Neutrophil (primary cell): ENCODE measurements around the gene C3orf33.
"Not testable (repeated sequence)": the region's sequence is repeated elsewhere in the genome, so short reads cannot be mapped to it uniquely, and the experiment has no call there.

Source experiments
- H3K27ac ChIP-seq: fragments of 200-600 bp; sonication (generic); 2 replicates; pipeline ENCODE4 v1.5.1; 2016; ENCODE audit warnings: mild to moderate bottlenecking, moderate library complexity
- H3K27me3 ChIP-seq: fragments of 200-600 bp; sonication (generic); 2 replicates; pipeline ENCODE4 v1.6.0; 2016; ENCODE audit warnings: mild to moderate bottlenecking
- H3K36me3 ChIP-seq: fragments of 200-600 bp; sonication (generic); 2 replicates; pipeline ENCODE4 v1.5.1; 2017
- H3K4me1 ChIP-seq, 2 experiments: fragments of 200-600 bp in 1 of 2; sonication (generic) in 1 of 2; 1 replicate in 1 of 2; 2 replicates in 1 of 2; pipeline versions ENCODE4 v1.5.1 to v1.6.1; 2013 to 2016; ENCODE audit warnings: low read depth in 1 of 2, low read length in 1 of 2, mild to moderate bottlenecking in 1 of 2, moderate library complexity in 1 of 2; ENCODE audit not compliant: control insufficient read depth in 1 of 2, insufficient read depth in 1 of 2
- H3K4me3 ChIP-seq, 2 experiments: fragments of 200-600 bp in 1 of 2; sonication (generic) in 1 of 2; 1 replicate in 1 of 2; 2 replicates in 1 of 2; pipeline ENCODE4 v1.5.1; 2013 to 2016; ENCODE audit warnings: low read depth in 1 of 2, low read length in 1 of 2, mild to moderate bottlenecking in 1 of 2, moderate library complexity in 1 of 2
- H3K9me3 ChIP-seq: fragments of 200-600 bp; sonication (generic); 2 replicates; pipeline ENCODE4 v1.5.1; 2016
- TF ChIP-seq, protein P1 (sequence below): fragments of 200-600 bp; sonication (generic); IDR thresholded peaks from 2 replicates; pipeline ENCODE4 v1.5.1; 2016; ENCODE audit warnings: antibody characterized with exemption

The C3orf33 gene

DNA sequence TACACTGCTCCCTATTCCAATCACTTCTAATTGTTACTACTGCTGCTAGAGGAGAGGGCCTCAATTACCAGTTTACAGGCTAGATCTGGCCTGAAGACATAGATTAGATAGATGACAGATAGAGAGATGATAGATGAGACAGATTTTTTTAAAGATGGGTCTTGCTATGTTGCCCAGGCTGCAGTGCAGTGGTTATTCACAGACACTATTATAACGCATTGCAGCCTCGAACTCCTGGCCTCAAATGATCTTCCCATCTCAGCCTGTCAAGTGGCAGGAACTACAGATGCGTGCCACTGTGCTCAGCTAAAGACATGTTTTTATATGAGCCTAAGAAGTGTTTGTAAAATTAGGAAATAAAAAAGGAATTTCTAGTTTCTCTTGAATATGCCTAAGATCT is 41.9 kb upstream of the C3orf33 start:
- Histone ChIP-seq H3K27me3 (no peaks in the 10 kb centered on the region), H3K36me3 (no peaks in the 10 kb centered on the region), H3K27ac (no peak overlapping the region), H3K9me3 (no peaks in the 10 kb centered on the region), H3K4me1 (peaks cover 15 to 16% of the 10 kb centered on the region in 2 experiments), H3K4me3 (no peak overlapping the region)
- TF ChIP-seq, protein P1, sequence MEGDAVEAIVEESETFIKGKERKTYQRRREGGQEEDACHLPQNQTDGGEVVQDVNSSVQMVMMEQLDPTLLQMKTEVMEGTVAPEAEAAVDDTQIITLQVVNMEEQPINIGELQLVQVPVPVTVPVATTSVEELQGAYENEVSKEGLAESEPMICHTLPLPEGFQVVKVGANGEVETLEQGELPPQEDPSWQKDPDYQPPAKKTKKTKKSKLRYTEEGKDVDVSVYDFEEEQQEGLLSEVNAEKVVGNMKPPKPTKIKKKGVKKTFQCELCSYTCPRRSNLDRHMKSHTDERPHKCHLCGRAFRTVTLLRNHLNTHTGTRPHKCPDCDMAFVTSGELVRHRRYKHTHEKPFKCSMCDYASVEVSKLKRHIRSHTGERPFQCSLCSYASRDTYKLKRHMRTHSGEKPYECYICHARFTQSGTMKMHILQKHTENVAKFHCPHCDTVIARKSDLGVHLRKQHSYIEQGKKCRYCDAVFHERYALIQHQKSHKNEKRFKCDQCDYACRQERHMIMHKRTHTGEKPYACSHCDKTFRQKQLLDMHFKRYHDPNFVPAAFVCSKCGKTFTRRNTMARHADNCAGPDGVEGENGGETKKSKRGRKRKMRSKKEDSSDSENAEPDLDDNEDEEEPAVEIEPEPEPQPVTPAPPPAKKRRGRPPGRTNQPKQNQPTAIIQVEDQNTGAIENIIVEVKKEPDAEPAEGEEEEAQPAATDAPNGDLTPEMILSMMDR, result no peak

DNA sequence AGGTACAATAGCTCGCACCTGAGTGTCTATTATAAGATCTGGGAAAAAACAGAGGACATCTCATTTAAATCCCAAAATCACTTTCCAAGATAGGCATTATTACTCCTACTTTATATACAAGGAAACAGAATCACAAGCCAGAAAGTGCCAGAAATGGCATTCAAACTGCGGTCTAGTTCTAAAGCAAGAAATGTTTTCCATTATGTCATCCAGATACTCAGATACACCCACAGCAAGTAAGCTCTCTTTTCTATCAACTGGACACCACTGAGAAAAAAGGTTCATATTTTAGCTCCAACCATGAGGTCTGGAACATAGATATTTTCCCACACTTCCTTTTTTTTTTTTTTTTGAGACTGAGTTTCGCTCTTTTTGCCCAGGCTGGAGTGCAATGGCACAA is 40.0 kb upstream of the C3orf33 start:
- H3K9me3 ChIP-seq, result no peaks in the 10 kb centered on the region
- no peaks in the 10 kb centered on the region for H3K4me1 ChIP-seq
- no peak overlapping the region for H3K27ac ChIP-seq
- H3K27me3 ChIP-seq, result no peaks in the 10 kb centered on the region
- no peak overlapping the region for H3K4me3 ChIP-seq
- H3K36me3 ChIP-seq, result no peaks in the 10 kb centered on the region
- TF ChIP-seq, protein P1, result no peak

DNA sequence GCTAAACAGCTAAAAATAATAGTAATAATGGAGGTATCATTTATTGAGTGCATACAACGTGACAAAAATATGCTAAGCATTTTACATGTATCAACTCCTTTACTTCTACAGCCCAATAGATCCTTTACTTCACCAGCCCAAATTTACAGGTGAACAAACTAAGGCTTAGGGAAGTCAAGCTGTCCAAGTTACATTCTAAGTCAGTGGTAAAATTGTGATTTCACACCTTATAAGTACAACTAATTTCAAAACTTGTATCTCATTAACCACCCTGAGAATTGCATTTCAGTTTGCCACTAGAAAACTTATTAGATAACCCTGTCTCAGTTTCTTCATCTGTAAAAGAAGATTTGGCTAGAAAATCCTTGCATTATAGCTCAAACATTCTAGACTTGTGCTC is 37.5 kb upstream of the C3orf33 start:
- H3K27me3 ChIP-seq, result no peaks in the 10 kb centered on the region
- H3K4me3 ChIP-seq, result no peak overlapping the region
- no peak overlapping the region for H3K27ac ChIP-seq
- no peaks in the 10 kb centered on the region for H3K9me3 ChIP-seq
- H3K4me1 ChIP-seq, result no peaks in the 10 kb centered on the region
- no peaks in the 10 kb centered on the region for H3K36me3 ChIP-seq
- TF ChIP-seq, protein P1, result no peak

DNA sequence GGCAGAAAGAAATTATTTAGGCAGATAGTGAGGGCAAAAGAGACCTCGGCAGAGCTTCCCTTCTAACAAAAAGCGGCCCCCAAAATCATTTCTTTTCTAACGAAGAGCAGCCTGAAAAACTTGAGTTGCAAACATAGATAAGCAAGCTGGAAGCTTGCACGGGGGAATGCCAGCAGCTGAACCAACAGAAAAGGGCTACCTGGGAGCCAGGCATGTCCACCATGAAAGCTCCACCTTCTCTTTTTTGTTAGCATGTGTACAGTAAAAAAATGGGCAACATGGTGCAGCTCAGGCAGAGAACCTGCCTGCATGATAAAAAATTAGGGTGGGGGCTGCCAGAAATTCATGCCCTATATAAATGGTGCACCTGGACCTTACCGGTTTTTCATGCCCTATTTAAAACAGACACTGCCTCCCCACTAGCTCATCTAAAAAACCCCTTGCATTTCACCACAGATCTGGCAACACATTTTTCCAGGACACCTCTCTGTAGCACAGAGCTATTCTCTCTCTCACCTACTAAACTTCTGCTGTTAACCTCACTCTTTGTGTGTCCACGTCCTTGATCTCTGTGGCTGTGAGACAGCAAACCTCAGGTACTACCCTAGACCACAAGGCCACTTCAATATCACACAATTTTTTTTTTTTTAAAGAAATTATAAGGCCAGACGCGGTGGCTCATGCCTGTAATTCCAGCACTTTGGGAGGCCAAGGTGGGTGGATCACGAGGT is 29.4 kb upstream of the C3orf33 start:
- TF ChIP-seq, protein P1, result no peak
- Histone ChIP-seq H3K4me1 (no peaks in the 10 kb centered on the region), H3K36me3 (peaks cover 9% of the 10 kb centered on the region), H3K9me3 (no peaks in the 10 kb centered on the region), H3K27ac (no peak overlapping the region), H3K4me3 (no peak overlapping the region), H3K27me3 (no peaks in the 10 kb centered on the region)

DNA sequence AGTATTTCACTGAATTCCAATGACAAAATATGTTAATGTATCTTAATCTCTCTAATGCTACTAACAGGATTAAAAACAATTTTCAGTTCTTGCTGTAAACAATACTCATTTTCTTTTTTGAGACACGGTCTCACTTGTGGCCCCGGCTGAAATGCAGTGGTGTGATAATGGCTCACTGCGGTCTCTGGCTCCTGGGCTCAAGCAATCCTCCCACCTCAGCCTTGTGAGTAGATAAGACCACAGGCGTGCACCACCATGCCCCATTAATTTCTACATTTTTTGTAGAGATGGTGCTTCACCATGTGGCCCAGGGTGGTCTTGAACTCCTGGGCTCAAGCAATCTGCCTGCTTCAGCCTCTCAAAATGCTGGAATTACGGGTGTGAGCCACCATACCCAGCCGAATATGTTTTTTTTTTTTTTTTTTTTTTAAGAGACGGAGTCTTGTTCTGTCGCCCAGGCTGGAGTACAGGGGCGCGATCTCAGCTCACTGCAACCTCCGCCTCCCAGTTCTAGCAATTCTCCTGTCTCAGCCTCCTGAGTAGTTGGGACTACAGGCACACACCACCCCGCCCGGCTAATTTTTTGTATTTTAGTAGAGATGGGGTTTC is 22.5 kb upstream of the C3orf33 start:
- peaks cover 24% of the 10 kb centered on the region for H3K36me3 ChIP-seq
- H3K27me3 ChIP-seq, H3K4me1 ChIP-seq, H3K9me3 ChIP-seq, H3K4me3 ChIP-seq, H3K27ac ChIP-seq: not testable (repeated sequence)

DNA sequence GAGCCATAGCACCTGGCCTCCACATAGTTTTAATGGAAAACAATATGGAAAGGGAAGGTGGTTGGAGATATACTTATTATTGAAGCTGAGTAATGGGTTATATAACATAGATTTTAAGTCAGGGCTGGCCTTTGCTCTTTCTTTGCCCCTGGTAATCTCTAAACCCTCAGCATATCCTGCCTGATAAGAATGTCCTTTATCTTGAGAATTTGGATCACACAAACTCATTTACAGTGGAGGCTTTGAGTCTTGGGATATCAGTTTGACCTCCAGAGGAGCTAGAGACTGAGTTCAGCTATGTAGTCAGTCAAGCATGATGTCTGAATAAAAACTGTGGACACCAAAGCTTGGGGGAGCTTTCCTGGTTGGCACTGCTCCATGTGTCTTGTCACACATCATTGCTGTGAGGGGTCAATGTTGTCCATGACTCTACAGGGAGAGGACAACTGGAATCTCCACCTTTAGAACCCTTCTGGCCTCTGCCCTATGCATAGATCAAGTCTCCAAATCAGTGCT is 9.0 kb upstream of the C3orf33 start:
- H3K4me3 ChIP-seq, result no peak overlapping the region
- no peaks in the 10 kb centered on the region for H3K27me3 ChIP-seq
- H3K36me3 ChIP-seq, result no peaks in the 10 kb centered on the region
- H3K9me3 ChIP-seq, result no peaks in the 10 kb centered on the region
- TF ChIP-seq, protein P1, result no peak
- H3K27ac ChIP-seq, result no peak overlapping the region
- H3K4me1 ChIP-seq, result no peaks in the 10 kb centered on the region

DNA sequence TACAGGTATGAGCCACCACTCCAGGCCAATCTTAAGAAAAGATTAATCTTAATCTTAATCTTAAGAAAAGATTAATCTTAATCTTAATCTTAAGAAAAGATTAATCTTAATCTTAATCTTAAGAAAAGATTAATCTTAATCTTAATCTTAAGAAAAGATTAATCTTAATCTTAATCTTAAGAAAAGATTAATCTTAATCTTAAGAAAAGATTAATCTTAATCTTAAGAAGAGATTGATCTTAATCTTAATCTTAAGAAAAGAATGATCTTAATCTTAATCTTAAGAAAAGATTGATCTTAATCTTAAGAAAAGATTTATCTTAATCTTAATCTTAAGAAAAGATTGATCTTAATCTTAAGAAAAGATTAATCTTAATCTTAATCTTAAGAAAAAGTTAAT is 7.1 kb upstream of the C3orf33 start:
- H3K4me1 ChIP-seq, H3K36me3 ChIP-seq, H3K4me3 ChIP-seq, H3K27ac ChIP-seq, H3K9me3 ChIP-seq, H3K27me3 ChIP-seq: not testable (repeated sequence)
